ENCODE measurements around the gene M6PR. TPM values are rescaled to one million over a fixed set of nuclear protein-coding genes. Genes with fewer than 3 reads are reported as not detected.

The M6PR gene
- total RNA-seq, 4 donors from 2014 or later: 45.9 to 128 (median 75.4) TPM

DNA sequence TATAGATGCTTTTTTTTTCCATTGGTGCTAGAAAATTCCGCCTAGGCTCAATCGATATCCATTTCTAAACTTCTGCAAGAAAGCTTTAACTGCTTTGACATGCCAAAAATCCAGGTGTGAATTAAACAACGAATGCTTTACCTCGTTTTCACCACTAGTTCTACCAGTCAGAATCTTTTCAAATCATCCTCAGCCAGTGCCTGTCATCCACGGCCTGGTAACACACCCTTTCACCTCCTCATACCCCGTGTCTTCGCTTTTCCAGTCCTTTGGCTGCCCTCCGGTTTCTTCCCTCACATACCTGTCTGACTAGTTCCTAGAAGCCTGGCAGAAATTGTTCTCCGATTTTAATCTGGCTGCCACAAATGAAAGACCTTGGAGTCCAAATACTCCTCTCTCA is 36.5 kb downstream of the M6PR start:
- H3K27me3 ChIP-seq: no peaks in the 10 kb centered on the region
- no peak for DNase-seq
- no peaks in the 10 kb centered on the region for H3K36me3 ChIP-seq
- H3K4me1 ChIP-seq: peaks cover 0 to 7% of the 10 kb centered on the region in 2 donors
- H3K9me3 ChIP-seq: no peaks in the 10 kb centered on the region
- intact Hi-C loops (cut with DNase I; ENCODE audit: low total_unique reads): no loop called here
- H3K4me3 ChIP-seq: no peak overlapping the region
- peak overlapping the region; percentile 91 to 96 for H3K27ac ChIP-seq
- no peak for TF ChIP-seq POLR2A (IDR thresholded peaks at IDR 0.05)
- TF ChIP-seq, protein P1, sequence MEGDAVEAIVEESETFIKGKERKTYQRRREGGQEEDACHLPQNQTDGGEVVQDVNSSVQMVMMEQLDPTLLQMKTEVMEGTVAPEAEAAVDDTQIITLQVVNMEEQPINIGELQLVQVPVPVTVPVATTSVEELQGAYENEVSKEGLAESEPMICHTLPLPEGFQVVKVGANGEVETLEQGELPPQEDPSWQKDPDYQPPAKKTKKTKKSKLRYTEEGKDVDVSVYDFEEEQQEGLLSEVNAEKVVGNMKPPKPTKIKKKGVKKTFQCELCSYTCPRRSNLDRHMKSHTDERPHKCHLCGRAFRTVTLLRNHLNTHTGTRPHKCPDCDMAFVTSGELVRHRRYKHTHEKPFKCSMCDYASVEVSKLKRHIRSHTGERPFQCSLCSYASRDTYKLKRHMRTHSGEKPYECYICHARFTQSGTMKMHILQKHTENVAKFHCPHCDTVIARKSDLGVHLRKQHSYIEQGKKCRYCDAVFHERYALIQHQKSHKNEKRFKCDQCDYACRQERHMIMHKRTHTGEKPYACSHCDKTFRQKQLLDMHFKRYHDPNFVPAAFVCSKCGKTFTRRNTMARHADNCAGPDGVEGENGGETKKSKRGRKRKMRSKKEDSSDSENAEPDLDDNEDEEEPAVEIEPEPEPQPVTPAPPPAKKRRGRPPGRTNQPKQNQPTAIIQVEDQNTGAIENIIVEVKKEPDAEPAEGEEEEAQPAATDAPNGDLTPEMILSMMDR (IDR thresholded peaks at IDR 0.05): no peak

DNA sequence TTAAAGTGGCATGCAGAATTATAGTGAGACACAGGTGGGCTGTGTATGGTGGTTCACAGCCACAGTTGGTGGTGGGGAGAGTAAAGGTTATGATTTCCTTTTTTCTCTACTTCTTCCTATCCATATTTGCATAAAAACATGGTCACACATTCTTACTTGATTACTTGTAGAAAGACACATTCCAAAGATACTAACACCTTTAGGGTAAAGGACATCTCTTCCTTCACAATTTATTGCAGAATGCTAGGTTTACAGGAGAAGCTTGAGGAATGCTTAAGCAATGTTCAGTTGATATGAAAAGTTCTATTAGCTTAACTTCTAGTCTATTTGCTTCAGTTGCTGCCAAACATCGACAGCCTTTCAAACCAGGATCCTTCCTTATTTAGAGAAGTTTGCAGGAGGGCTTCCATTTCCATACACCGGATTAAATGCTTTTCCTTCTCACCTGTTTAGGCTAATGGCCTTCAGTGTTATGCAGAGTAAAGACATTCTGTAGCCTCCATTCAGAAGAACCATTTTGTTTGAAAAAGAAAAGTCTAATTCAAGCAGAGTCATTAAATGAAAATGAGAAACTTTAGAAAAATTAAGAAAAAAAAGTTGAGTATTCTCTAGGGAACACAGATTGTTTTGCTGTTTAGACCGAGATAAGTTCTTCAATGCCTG is 37.7 kb downstream of the M6PR start:
- Histone ChIP-seq H3K9me3 (no peaks in the 10 kb centered on the region), H3K4me1 (peaks cover 0 to 7% of the 10 kb centered on the region in 2 donors), H3K36me3 (no peaks in the 10 kb centered on the region), H3K27ac (no peak overlapping the region), H3K27me3 (no peaks in the 10 kb centered on the region), H3K4me3 (no peak overlapping the region)
- DNase-seq: no peak
- intact Hi-C loops (cut with DNase I; ENCODE audit: low total_unique reads): no loop called here
- TF ChIP-seq, protein P1 (IDR thresholded peaks at IDR 0.05): no peak
- no peak for TF ChIP-seq POLR2A (IDR thresholded peaks at IDR 0.05)

DNA sequence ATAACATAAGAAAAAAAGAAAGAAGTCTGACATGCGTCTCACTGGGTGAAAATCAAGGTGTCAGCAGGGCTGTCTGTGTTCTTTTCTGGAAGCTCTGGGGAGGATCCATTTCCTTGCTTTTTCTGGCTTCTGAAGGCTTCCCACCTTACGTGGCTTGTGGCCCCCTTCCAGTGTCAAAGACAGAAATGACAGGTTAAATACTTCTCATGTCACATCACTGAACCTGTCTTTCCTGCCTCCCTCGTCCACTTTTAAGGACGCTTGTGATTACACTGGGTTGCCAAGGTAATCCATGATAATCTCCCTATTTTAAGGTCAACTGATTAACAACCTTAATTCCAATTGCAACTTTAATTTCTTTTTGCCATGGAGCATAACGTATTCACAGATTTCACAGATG is 39.7 kb downstream of the M6PR start:
- intact Hi-C loops (cut with DNase I; ENCODE audit: low total_unique reads): no loop called here
- TF ChIP-seq, protein P1 (IDR thresholded peaks at IDR 0.05): no peak
- no peak for TF ChIP-seq POLR2A (IDR thresholded peaks at IDR 0.05)
- no peak overlapping the region for H3K27ac ChIP-seq
- H3K4me3 ChIP-seq: no peak overlapping the region
- H3K36me3 ChIP-seq: no peaks in the 10 kb centered on the region
- H3K4me1 ChIP-seq: no peaks in the 10 kb centered on the region
- no peaks in the 10 kb centered on the region for H3K27me3 ChIP-seq
- no peak for DNase-seq
- no peaks in the 10 kb centered on the region for H3K9me3 ChIP-seq

DNA sequence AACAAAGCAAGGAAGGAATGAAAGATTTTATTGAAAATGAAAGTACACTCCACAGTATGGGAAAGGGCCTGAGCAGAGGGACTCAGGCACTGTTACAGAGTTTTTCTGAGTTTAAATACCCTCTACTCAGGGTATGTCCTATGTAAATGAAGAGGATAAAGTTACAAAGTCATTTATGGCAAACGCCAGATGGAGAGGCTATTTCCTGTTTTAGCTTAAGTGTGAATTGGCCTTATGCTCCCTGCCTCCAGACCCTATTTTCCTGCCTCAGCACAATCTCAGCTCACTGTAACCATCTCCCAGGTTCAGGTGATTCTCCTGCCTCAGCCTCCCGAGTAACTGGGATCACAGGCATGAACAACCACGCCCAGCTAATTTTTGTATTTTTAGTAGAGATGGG is 41.9 kb downstream of the M6PR start:
- Histone ChIP-seq H3K27ac (no peak overlapping the region), H3K27me3 (no peaks in the 10 kb centered on the region), H3K36me3 (no peaks in the 10 kb centered on the region), H3K4me3 (no peak overlapping the region), H3K4me1 (no peaks in the 10 kb centered on the region), H3K9me3 (no peaks in the 10 kb centered on the region)
- DNase-seq: no peak
- TF ChIP-seq, protein P1 (IDR thresholded peaks at IDR 0.05): no peak
- TF ChIP-seq POLR2A (IDR thresholded peaks at IDR 0.05): no peak
- intact Hi-C loops (cut with DNase I; ENCODE audit: low total_unique reads): no loop called here

DNA sequence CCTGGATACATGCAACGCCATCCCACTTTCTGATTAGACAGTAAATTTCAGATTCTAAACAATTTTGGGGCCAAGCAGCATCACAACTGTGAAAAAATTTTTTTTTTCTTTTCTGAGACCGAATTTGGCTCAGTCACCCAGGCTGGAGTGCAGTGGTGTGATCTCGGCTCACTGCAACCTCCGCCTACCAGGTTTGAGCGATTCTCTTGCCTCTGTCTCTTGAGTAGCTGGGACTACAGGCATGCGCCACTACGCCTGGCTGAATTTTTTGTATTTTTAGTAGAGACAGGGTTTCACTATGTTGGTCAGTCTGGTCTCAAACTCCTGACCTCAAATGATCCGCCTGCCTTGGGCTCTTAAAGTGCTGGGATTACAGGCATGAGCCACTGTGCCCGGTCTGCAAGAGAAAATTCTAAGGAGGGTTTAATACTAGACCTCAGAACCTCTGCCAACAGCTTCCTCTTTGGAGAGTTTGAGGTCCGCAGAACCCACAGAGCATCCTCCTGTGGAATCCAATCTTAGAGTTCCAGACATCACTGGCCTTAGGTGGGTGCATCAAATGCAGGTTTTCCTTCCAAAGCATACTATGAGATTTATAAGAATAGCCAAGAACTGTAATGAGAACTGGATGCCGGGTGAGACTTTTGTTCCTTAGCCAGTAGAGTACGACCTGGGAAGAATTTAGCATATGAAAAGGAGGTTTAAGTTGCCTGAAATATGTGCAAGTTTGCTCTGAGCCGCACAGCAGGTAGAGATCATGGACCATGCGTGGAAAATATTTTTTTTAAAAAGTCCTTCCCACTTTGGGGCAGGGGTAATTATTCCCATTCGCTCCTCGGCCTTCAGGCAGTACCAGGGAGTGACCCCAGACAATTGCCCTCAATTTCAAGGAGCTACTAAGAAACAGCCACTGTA is 42.9 kb downstream of the M6PR start:
- Histone ChIP-seq H3K27me3 (no peaks in the 10 kb centered on the region), H3K4me3 (no peak overlapping the region), H3K4me1 (no peaks in the 10 kb centered on the region), H3K36me3 (no peaks in the 10 kb centered on the region), H3K27ac (no peak overlapping the region), H3K9me3 (no peaks in the 10 kb centered on the region)
- no peak for DNase-seq
- intact Hi-C loops (cut with DNase I; ENCODE audit: low total_unique reads): no loop called here
- TF ChIP-seq, protein P1 (IDR thresholded peaks at IDR 0.05): no peak
- TF ChIP-seq POLR2A (IDR thresholded peaks at IDR 0.05): no peak

Data from uterus (tissue), 4 donors.